Ovary (tissue), 9 donors: Measurements from ENCODE around the gene MPHOSPH9. TPM values are rescaled to one million over a fixed set of nuclear protein-coding genes. Genes with fewer than 3 reads are reported as not detected.

Experiments
- DNase-seq, 5 donors: peaks; one replicate each; pipeline ENCODE4 v3.0.0-alpha.2; 2019 to 2020
- H3K27ac ChIP-seq, 2 donors: fragments of 200-600 bp; one replicate each; pipeline versions ENCODE4 v1.5.1 to v1.8.0; 2019 to 2022
- H3K27me3 ChIP-seq: fragments of 200-600 bp; one replicate; pipeline ENCODE4 v1.8.0; 2022
- H3K36me3 ChIP-seq: fragments of 200-600 bp; sonication (generic); one replicate; pipeline ENCODE4 v1.5.1; 2019
- H3K4me1 ChIP-seq: one replicate; pipeline ENCODE4 v1.8.1; 2013; ENCODE audit warnings: mild to moderate bottlenecking, moderate library complexity; ENCODE audit not compliant: insufficient read depth
- H3K4me3 ChIP-seq: fragments of 200-600 bp; sonication (generic); one replicate; pipeline ENCODE4 v1.5.1; 2017
- H3K9me3 ChIP-seq, 2 donors: fragments of 200-600 bp in 1 of 2; sonication (generic) in 1 of 2; one replicate each; pipeline versions ENCODE4 v1.5.1 to v1.8.1; 2013 to 2019; ENCODE audit warnings: mild to moderate bottlenecking in 1 of 2, moderate library complexity in 1 of 2
- CTCF ChIP-seq, 3 donors: fragments of 450-650 bp in 2 of 3; fragments of 200-600 bp in 1 of 3; IDR thresholded peaks; one replicate each; pipeline versions ENCODE4 v1.5.1 to v1.8.0; 2016 to 2022; ENCODE audit warnings: antibody characterized with exemption in 3 of 3, mild to moderate bottlenecking in 1 of 3
- EP300 ChIP-seq: sonication (generic); formaldehyde crosslinking; IDR thresholded peaks from one replicate; pipeline ENCODE4 v1.6.1; 2017; ENCODE audit warnings: antibody characterized with exemption
- POLR2A ChIP-seq: fragments of 450-650 bp; IDR thresholded peaks from one replicate; pipeline ENCODE4 v1.6.1; 2017; ENCODE audit warnings: antibody characterized with exemption, mild to moderate bottlenecking, moderate library complexity
- WGBS, 3 donors: extraction: QIAGEN DNeasy Blood & Tissue Kit in 1 of 3; methylation state at CpG; one replicate each; pipeline versions ENCODE4 v1.1.5 to v1.1.7; 2013 to 2017; 5-methylcytosine and 5-hydroxymethylcytosine counted together
- intact Hi-C, 4 donors: fragments of 100-400 bp; cut with DNase I; formaldehyde crosslinking; loops; one replicate each; pipeline versions ENCODE4 v1.11.0 to v1.15.1; 2022 to 2023
- polyA plus RNA-seq, 2 donors: library from polyadenylated mRNA; stranded (reverse); fragments of 200-250 nt in 1 of 2; fragments of 350-450 nt in 1 of 2; fragmentation: Illumina TruSeq in 1 of 2; extraction: RNeasy Lipid Tissue Mini Kit (QIAGEN cat#74804) in 1 of 2; gene quantifications; one replicate each; pipeline ENCODE4 v1.2.3, GENCODE V29; 2013 to 2014
- total RNA-seq, 7 donors: library from RNA; depleted of rRNA in 2 of 7; stranded (reverse); fragments of >200 nt in 2 of 7; fragmentation: NEBNext Ultra II Directional in 3 of 7; extraction: Animal tissue kit (Norgen Biotek cat#: 25700) in 3 of 7; gene quantifications; one replicate each; pipeline versions ENCODE4 v1.1.0 to v1.2.4, GENCODE V29; 2016 to 2023
- donor health status: DM: no; HTN: no; CAD: no; lungs with moderate emphysema.
- donor health status: DM: no; HTN: no; CAD: no.
- donor health status: Bipolar disorder and iron deficiency.
- donor health status: DM: yes; HTN: yes; CAD: no.
- donor health status: DM: no; HTN: no; CAD: no.
- donor health status: DM: yes; HTN: yes; CAD: no.

MPHOSPH9 gene
- total and polyA plus RNA-seq, 9 donors = 4.2 to 28.4 (median 19.4) TPM

- WGBS, 3 donors = 0 to 1% (median 0%) methylated on average over 15 of the region's 15 CpGs
- no peak for DNase-seq
- Histone ChIP-seq H3K27ac (peak overlapping the region; percentile 69 to 86), H3K27me3 (no peaks in the 10 kb centered on the region), H3K4me3 (peak overlapping the region; percentile 96), H3K36me3 (no peaks in the 10 kb centered on the region), H3K4me1 (peaks cover 10% of the 10 kb centered on the region), H3K9me3 (no peaks in the 10 kb centered on the region)
- intact Hi-C loops = loop anchor here (2.0 to 10.0 kb wide), 6 partner anchors 80 to 368 kb away; partner anchors contain the start of genes OGFOD2 (in 2 of the 4) and PITPNM2 (in 1 of the 4)
- no peak for TF ChIP-seq EP300
- no peak for TF ChIP-seq CTCF (IDR thresholded peaks at IDR 0.05)
- no peak for TF ChIP-seq POLR2A
These were observed 502 bp downstream of the MPHOSPH9 start for GRCh38 chr12:123232472-123232806.

- H3K27me3 ChIP-seq = no peaks in the 10 kb centered on the region
- DNase-seq = no peak
- H3K36me3 ChIP-seq = no peaks in the 10 kb centered on the region
- no peak for TF ChIP-seq CTCF (IDR thresholded peaks at IDR 0.05)
- peaks cover 10% of the 10 kb centered on the region for H3K4me1 ChIP-seq
- WGBS, 3 donors = 22 to 37% (median 24%) methylated on average over 5 of the region's 5 CpGs
- H3K4me3 ChIP-seq = peak overlapping the region; percentile 96
- intact Hi-C loops = loop anchor here (2.0 to 10.0 kb wide), 6 partner anchors 80 to 367 kb away; partner anchors contain the start of genes OGFOD2 (in 2 of the 4) and PITPNM2 (in 1 of the 4)
- H3K27ac ChIP-seq = peak overlapping the region in 1 of 2 donors; percentile 86
- H3K9me3 ChIP-seq = no peaks in the 10 kb centered on the region
These were observed 1.0 kb downstream of the MPHOSPH9 start for GRCh38 chr12:123231931-123232330.

GRCh38 chr12:123229051-123229450 is 3.9 kb downstream of the MPHOSPH9 start:
- 50 to 68% (median 57%) methylated on average over 3 of the region's 3 CpGs for WGBS, 3 donors
- intact Hi-C loops = loop anchor here in 1 of 4 donors (5.0 kb wide), 1 partner anchor 67 kb away; no protein-coding TSS in a partner anchor

GRCh38 chr12:123227581-123228258 is 5.2 kb downstream of the MPHOSPH9 start:
- H3K9me3 ChIP-seq = no peaks in the 10 kb centered on the region
- WGBS, 3 donors = 59 to 60% (median 59%) methylated on average over 5 of the region's 5 CpGs
- peaks cover 3% of the 10 kb centered on the region for H3K4me1 ChIP-seq
- DNase-seq = no peak
- no peak overlapping the region for H3K4me3 ChIP-seq
- no peaks in the 10 kb centered on the region for H3K27me3 ChIP-seq
- TF ChIP-seq EP300 (no peak), CTCF (IDR thresholded peaks at IDR 0.05) (no peak), POLR2A (no peak)
- no peak overlapping the region for H3K27ac ChIP-seq
- intact Hi-C loops = loop anchor here in 1 of 4 donors (5.0 kb wide), 1 partner anchor 65 kb away; no protein-coding TSS in a partner anchor
- no peaks in the 10 kb centered on the region for H3K36me3 ChIP-seq

More at GRCh38 chr12:123229051-123229450, 3.9 kb downstream of the MPHOSPH9 start:
- Histone ChIP-seq H3K4me1 (peaks cover 3% of the 10 kb centered on the region), H3K4me3 (no peak overlapping the region), H3K27ac (no peak overlapping the region), H3K36me3 (no peaks in the 10 kb centered on the region), H3K27me3 (no peaks in the 10 kb centered on the region), H3K9me3 (no peaks in the 10 kb centered on the region)
- TF ChIP-seq EP300 = no peak
- no peak for TF ChIP-seq POLR2A
- TF ChIP-seq CTCF (IDR thresholded peaks at IDR 0.05) = no peak
- no peak for DNase-seq
